ENCODE measurements around the gene CACNA1B. TPM values are rescaled to one million over a fixed set of nuclear protein-coding genes. Genes with fewer than 3 reads are reported as not detected.
A peak's percentile ranks its signal among the peaks of the same experiment; 100 is the strongest.

CACNA1B gene
- polyA plus RNA-seq, 1 of the 3 experiments (the other 2 are of a cell fraction) = 0.03 TPM

- no peaks in the 10 kb centered on the region for H3K9me3 ChIP-seq
- H3K36me3 ChIP-seq (replicated peaks in 1 of 2; ENCODE audit: control insufficient read depth in 1 of 2, insufficient read depth in 2 of 2, low read length in 1 of 2) = no peaks in the 10 kb centered on the region
- H4K20me1 ChIP-seq (ENCODE audit: insufficient read depth) = no peaks in the 10 kb centered on the region
- peaks cover 0 to 13% of the 10 kb centered on the region in 2 experiments; a peak in 1 of 4 replicates for H3K4me1 ChIP-seq (ENCODE audit: control insufficient read depth in 1 of 2, insufficient read depth in 2 of 2, low read depth in 1 of 2, low read length in 1 of 2)
- H3K27me3 ChIP-seq (ENCODE audit: insufficient read depth) = no peaks in the 10 kb centered on the region
- H3K4me3 ChIP-seq (ENCODE audit: low read depth in 2 of 2, low read length in 1 of 2) = no peak overlapping the region
- 51% methylated on average over 8 of the region's 8 CpGs for WGBS (ENCODE audit: low lambda C conversion rate)
- CTCF ChIA-PET = interaction anchor here (1.3 kb wide), 1 partner anchor 19 kb away, joined by 3 read pairs; no protein-coding TSS in a partner anchor
- H3K27ac ChIP-seq (ENCODE audit: low read depth in 2 of 2, low read length in 1 of 2) = no peak overlapping the region
- no peaks in the 10 kb centered on the region for H3K9me2 ChIP-seq
- H3K4me2 ChIP-seq = no peak overlapping the region
- DNase-seq = no peak
- no peaks in the 10 kb centered on the region for H3K79me2 ChIP-seq (ENCODE audit: insufficient read depth)
- TF ChIP-seq SIN3A (IDR thresholded peaks at IDR 0.05; ENCODE audit: borderline replicate concordance, low read depth, low read length) (no peak), NRF1 (IDR thresholded peaks at IDR 0.05; ENCODE audit: low read depth, low read length) (no peak), TAF1 (IDR thresholded peaks at IDR 0.05; ENCODE audit: borderline replicate concordance, low read depth, low read length) (no peak)
- TF ChIP-seq, protein P1, sequence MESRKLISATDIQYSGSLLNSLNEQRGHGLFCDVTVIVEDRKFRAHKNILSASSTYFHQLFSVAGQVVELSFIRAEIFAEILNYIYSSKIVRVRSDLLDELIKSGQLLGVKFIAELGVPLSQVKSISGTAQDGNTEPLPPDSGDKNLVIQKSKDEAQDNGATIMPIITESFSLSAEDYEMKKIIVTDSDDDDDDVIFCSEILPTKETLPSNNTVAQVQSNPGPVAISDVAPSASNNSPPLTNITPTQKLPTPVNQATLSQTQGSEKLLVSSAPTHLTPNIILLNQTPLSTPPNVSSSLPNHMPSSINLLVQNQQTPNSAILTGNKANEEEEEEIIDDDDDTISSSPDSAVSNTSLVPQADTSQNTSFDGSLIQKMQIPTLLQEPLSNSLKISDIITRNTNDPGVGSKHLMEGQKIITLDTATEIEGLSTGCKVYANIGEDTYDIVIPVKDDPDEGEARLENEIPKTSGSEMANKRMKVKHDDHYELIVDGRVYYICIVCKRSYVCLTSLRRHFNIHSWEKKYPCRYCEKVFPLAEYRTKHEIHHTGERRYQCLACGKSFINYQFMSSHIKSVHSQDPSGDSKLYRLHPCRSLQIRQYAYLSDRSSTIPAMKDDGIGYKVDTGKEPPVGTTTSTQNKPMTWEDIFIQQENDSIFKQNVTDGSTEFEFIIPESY (IDR thresholded peaks at IDR 0.05; ENCODE audit: borderline replicate concordance, low read depth) = no peak
- TF ChIP-seq, protein P2, sequence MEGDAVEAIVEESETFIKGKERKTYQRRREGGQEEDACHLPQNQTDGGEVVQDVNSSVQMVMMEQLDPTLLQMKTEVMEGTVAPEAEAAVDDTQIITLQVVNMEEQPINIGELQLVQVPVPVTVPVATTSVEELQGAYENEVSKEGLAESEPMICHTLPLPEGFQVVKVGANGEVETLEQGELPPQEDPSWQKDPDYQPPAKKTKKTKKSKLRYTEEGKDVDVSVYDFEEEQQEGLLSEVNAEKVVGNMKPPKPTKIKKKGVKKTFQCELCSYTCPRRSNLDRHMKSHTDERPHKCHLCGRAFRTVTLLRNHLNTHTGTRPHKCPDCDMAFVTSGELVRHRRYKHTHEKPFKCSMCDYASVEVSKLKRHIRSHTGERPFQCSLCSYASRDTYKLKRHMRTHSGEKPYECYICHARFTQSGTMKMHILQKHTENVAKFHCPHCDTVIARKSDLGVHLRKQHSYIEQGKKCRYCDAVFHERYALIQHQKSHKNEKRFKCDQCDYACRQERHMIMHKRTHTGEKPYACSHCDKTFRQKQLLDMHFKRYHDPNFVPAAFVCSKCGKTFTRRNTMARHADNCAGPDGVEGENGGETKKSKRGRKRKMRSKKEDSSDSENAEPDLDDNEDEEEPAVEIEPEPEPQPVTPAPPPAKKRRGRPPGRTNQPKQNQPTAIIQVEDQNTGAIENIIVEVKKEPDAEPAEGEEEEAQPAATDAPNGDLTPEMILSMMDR (IDR thresholded peaks at IDR 0.05) = no peak
- H3K9ac ChIP-seq = no peak overlapping the region
- POLR2A ChIA-PET = interaction anchor here (0.9 kb wide), 1 partner anchor 25 kb away, joined by 3 read pairs; no protein-coding TSS in a partner anchor
- H3F3A ChIP-seq (replicated peaks; ENCODE audit: insufficient read depth) = no peaks in the 10 kb centered on the region
- H2AFZ ChIP-seq (ENCODE audit: low read depth) = no peak overlapping the region
Observed at GRCh38 chr9:137876269-137876668, 1.3 kb upstream of the CACNA1B start.

DNA sequence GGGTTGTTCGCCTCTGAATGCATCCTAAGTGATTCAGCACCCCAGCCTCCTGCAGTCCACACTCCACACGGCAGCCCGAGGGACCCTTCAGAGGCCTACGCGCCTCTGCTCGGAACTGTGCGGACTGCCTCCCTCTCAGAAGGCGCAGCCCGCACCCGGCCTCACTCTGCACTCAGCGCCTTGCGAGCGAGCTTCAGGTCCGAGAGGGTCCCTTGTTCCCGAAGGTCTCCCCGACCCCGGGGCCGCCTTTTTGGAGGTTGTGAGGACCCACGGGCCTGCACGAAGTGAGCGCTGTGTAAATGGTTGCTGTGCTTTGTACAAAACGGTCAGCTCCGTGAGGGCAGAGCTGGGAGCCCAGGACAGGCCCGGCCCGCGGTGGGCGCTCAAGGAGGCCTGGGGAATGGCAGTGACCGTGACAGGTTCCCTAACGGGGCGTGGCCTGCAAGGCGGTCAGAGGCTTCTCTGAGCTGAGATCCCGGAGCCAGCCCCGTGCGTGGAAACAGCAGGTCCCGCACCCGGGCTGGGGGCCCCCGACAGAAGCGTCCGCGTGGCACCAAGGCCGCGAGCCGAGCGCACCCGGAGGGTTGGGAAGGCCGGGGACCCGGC, 698 bp upstream of the CACNA1B start:
- no peaks in the 10 kb centered on the region for H3K9me3 ChIP-seq
- no peaks in the 10 kb centered on the region for H3F3A ChIP-seq (replicated peaks; ENCODE audit: insufficient read depth)
- H3K27me3 ChIP-seq (ENCODE audit: insufficient read depth) = no peaks in the 10 kb centered on the region
- no peaks in the 10 kb centered on the region for H3K9me2 ChIP-seq
- H4K20me1 ChIP-seq (ENCODE audit: insufficient read depth) = no peaks in the 10 kb centered on the region
- no peaks in the 10 kb centered on the region for H3K36me3 ChIP-seq (replicated peaks in 1 of 2; ENCODE audit: control insufficient read depth in 1 of 2, insufficient read depth in 2 of 2, low read length in 1 of 2)
- H3K79me2 ChIP-seq (ENCODE audit: insufficient read depth) = no peaks in the 10 kb centered on the region
- no peak overlapping the region for H2AFZ ChIP-seq (ENCODE audit: low read depth)
- H3K4me3 ChIP-seq (ENCODE audit: low read depth in 2 of 2, low read length in 1 of 2) = peak overlapping the region in 1 of 2 experiments; percentile 27; a peak in 1 of 4 replicates
- ChIA-PET POLR2A (no interaction called here), CTCF (interaction anchor here (1.0 to 1.3 kb wide), 2 partner anchors 11 to 20 kb away, joined by 3 to 4 read pairs; no protein-coding TSS in a partner anchor)
- no peak overlapping the region for H3K27ac ChIP-seq (ENCODE audit: low read depth in 2 of 2, low read length in 1 of 2)
- WGBS (ENCODE audit: low lambda C conversion rate) = 73% methylated on average over 13 of the region's 47 CpGs
- H3K4me2 ChIP-seq = no peak overlapping the region
- no peak overlapping the region for H3K9ac ChIP-seq
- H3K4me1 ChIP-seq (ENCODE audit: control insufficient read depth in 1 of 2, insufficient read depth in 2 of 2, low read depth in 1 of 2, low read length in 1 of 2) = peaks cover 0 to 13% of the 10 kb centered on the region in 2 experiments; a peak in 1 of 4 replicates
- no peak for DNase-seq
- TF ChIP-seq ELF1 (IDR thresholded peaks at IDR 0.05) (no peak), USF1 (IDR thresholded peaks at IDR 0.05; ENCODE audit: borderline replicate concordance, low read depth) (no peak), FOSL2 (IDR thresholded peaks at IDR 0.05; ENCODE audit: borderline replicate concordance, low read depth) (no peak), NFIC (IDR thresholded peaks at IDR 0.05; ENCODE audit: borderline replicate concordance) (no peak), RFX5 (IDR thresholded peaks at IDR 0.05; ENCODE audit: low read length) (no peak)
- TF ChIP-seq, protein P3, sequence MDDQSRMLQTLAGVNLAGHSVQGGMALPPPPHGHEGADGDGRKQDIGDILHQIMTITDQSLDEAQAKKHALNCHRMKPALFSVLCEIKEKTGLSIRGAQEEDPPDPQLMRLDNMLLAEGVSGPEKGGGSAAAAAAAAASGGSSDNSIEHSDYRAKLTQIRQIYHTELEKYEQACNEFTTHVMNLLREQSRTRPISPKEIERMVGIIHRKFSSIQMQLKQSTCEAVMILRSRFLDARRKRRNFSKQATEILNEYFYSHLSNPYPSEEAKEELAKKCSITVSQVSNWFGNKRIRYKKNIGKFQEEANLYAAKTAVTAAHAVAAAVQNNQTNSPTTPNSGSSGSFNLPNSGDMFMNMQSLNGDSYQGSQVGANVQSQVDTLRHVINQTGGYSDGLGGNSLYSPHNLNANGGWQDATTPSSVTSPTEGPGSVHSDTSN (IDR thresholded peaks at IDR 0.05) = no peak
- TF ChIP-seq, protein P4, sequence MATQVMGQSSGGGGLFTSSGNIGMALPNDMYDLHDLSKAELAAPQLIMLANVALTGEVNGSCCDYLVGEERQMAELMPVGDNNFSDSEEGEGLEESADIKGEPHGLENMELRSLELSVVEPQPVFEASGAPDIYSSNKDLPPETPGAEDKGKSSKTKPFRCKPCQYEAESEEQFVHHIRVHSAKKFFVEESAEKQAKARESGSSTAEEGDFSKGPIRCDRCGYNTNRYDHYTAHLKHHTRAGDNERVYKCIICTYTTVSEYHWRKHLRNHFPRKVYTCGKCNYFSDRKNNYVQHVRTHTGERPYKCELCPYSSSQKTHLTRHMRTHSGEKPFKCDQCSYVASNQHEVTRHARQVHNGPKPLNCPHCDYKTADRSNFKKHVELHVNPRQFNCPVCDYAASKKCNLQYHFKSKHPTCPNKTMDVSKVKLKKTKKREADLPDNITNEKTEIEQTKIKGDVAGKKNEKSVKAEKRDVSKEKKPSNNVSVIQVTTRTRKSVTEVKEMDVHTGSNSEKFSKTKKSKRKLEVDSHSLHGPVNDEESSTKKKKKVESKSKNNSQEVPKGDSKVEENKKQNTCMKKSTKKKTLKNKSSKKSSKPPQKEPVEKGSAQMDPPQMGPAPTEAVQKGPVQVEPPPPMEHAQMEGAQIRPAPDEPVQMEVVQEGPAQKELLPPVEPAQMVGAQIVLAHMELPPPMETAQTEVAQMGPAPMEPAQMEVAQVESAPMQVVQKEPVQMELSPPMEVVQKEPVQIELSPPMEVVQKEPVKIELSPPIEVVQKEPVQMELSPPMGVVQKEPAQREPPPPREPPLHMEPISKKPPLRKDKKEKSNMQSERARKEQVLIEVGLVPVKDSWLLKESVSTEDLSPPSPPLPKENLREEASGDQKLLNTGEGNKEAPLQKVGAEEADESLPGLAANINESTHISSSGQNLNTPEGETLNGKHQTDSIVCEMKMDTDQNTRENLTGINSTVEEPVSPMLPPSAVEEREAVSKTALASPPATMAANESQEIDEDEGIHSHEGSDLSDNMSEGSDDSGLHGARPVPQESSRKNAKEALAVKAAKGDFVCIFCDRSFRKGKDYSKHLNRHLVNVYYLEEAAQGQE (IDR thresholded peaks at IDR 0.05; ENCODE audit: low read depth, low read length) = no peak
- TF ChIP-seq, protein P2 (IDR thresholded peaks at IDR 0.05) = no peak

All from SK-N-SH (cell line).